GM21367 (cell line): ENCODE data around the gene LMNB1.
"Not testable (repeated sequence)": the region's sequence is repeated elsewhere in the genome, so short reads cannot be mapped to it uniquely, and the experiment has no call there.

Experiments used
- ATAC-seq: cut with Tn5 transposase; IDR thresholded peaks from one replicate; pipeline ENCODE4 v1.9.1; 2021; ENCODE audit not compliant: unreplicated experiment

LMNB1 gene

GRCh38 chr5:126776499-126777256 lies at the start of gene LMNB1:
LMNB1 (plus strand) TSS chr5:126777136; CDS start chr5:126777509, 373 bp downstream.
- ATAC-seq = peak; percentile 55

- no peak for ATAC-seq
These were observed 44.2 kb upstream of the LMNB1 start for GRCh38 chr5:126732716-126733115.

GRCh38 chr5:126734573-126734972 lies 42.4 kb upstream of the LMNB1 start:
- ATAC-seq = not testable (repeated sequence)

- no peak for ATAC-seq
These were observed 40.8 kb upstream of the LMNB1 start for GRCh38 chr5:126736141-126736540.

GRCh38 chr5:126741361-126741760 lies 35.6 kb upstream of the LMNB1 start:
- no peak for ATAC-seq

GRCh38 chr5:126742425-126742824 lies 34.5 kb upstream of the LMNB1 start:
- no peak for ATAC-seq

GRCh38 chr5:126744836-126745235 lies 32.1 kb upstream of the LMNB1 start:
- ATAC-seq = no peak

- ATAC-seq = no peak
These were observed 31.5 kb upstream of the LMNB1 start for GRCh38 chr5:126745259-126745992.

GRCh38 chr5:126746290-126746689 lies 30.6 kb upstream of the LMNB1 start:
- ATAC-seq = no peak

GRCh38 chr5:126752081-126752785 lies 24.7 kb upstream of the LMNB1 start:
- ATAC-seq = no peak

- no peak for ATAC-seq
These were observed 23.7 kb upstream of the LMNB1 start for GRCh38 chr5:126753227-126753626.

GRCh38 chr5:126754609-126755008 lies 22.3 kb upstream of the LMNB1 start:
- ATAC-seq = no peak

- ATAC-seq = no peak
These were observed 21.3 kb upstream of the LMNB1 start for GRCh38 chr5:126755593-126755992.

- no peak for ATAC-seq
These were observed 19.1 kb upstream of the LMNB1 start for GRCh38 chr5:126757713-126758357.

- ATAC-seq = no peak
These were observed 13.6 kb upstream of the LMNB1 start for GRCh38 chr5:126763371-126763770.

- no peak for ATAC-seq
These were observed 7.2 kb upstream of the LMNB1 start for GRCh38 chr5:126769703-126770102.

GRCh38 chr5:126773536-126773935 lies 3.4 kb upstream of the LMNB1 start:
- not testable (repeated sequence) for ATAC-seq

- ATAC-seq = not testable (repeated sequence)
These were observed 2.3 kb upstream of the LMNB1 start for GRCh38 chr5:126774595-126774994.

- no peak for ATAC-seq
These were observed 480 bp downstream of the LMNB1 start for GRCh38 chr5:126777257-126777974.

- peak; percentile 66 for ATAC-seq
These were observed 1.2 kb downstream of the LMNB1 start for GRCh38 chr5:126777975-126778674.
